HTERT RPE-1 (cell line): ENCODE data around the gene HARS2.
"Not testable (repeated sequence)": the region's sequence is repeated elsewhere in the genome, so short reads cannot be mapped to it uniquely, and the experiment has no call there.

Experiments
- in situ Hi-C: fragments of 300-500 bp; cut with MboI; formaldehyde crosslinking; loops from 4 replicates; pipeline ENCODE4 v1.14.3; 2020; ENCODE audit warnings: low sequenced_read_pairs

The HARS2 gene

DNA sequence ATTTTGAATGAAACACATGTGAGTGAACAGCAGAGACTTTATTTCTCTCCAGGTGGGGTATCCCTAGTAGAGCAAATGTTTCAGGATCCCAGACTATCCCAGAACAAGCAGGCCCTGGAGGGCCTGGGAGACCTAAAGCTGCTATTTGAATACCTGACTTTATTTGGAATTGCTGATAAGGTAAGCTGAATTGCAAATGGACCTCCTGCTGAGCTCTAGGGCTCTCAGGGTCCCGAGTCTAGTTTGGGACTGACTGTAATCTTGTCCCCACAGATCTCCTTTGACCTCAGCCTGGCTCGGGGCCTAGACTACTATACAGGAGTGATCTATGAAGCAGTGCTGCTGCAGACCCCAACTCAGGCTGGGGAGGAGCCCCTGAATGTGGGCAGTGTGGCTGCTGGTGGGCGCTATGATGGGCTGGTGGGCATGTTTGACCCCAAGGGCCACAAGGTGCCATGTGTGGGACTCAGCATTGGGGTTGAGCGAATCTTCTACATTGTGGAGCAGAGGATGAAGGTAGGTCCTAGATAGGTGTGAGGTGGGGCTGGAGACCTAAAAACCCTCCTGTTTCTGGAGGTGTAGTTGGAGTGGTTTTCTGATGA is 5.7 kb downstream of the HARS2 start:
- in situ Hi-C loops: no loop called here

DNA sequence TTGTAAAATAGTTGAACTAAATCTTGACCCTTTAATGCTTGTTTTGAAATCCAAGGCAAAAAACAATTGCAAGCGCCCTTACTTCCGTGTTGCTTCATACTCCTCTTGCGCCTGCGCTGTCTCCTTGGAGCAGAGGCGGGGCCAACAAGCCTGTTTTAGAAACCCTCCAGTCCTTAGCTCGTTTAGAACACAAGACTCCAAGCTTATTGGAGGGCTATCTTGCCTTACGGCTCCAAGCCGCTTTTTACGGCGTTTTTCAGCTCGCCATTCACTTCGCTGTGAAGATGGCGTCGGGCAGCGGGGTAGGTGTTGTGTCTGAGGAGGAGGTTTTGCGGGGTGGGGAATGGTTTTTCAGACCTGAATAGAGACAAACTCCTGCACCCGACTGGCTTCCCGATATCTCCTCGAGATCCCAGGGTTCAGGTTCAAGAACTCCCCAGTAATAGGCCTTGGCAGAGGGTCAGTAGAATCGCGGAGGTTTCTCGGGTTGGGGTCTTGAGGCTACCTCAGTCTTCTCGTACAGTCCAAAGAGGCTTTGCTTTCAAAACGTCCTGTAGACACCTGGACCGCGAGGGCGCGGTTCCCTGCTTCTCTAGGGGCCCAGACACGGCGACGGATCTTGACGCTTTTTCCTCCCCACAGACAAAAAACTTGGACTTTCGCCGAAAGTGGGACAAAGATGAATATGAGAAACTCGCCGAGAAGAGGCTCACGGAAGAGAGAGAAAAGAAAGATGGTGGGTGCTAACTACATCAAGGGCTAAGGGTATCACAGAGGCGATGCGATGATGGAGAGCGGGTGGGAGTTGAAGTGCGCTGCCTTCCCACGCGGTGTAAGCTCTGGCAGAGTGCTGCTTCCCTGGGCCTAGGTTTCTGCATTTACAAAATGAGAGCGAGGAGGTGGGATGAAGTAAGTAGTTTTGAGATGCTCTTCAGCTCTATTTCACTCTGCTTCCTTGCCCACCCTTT is 9.2 kb downstream of the HARS2 start, which contains the start of gene ZMAT2:
TSS of gene ZMAT2 (plus strand) at position 271 of the 968 bp plus-strand sequence. CDS start at position 285, 14 bp downstream.
- in situ Hi-C loops: no loop called here

DNA sequence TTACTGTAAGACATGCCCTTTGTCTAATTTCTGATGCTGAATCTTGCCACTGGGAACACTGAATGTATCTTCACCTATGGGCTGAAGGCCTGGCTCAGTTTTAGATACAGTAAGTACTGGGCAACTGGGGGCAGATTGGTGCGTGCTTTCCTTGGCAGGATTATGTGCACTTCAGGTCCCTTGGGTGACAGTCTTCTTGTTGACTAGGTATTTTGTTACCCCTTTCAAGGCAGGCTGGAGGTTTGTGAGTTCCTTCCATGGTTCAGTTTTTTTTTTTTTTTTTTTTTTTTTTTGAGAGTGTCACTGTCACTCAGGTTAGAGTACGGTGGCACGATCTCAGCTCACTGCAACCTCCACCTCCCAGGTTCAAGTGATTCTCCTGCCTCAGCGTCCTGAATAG is 16.6 kb downstream of the HARS2 start:
- in situ Hi-C loops: no loop called here

DNA sequence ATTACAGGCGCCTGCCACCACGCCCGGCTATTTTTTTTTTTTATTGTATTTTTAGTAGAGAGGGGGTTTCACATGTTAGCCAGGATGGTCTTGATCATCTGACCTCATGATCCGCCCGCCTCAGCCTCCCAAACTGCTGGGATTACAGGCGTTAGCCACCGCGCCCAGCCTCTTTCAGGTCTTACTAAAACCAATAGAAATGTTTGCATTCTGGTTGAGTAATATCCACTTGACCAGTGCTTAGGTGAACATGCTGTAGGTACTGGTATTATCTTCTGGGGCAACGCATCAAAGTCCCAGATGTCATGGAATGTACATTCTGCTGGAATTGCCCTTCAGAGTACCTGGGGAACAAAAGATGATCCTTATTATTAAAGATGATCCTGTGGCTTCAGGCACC is 17.5 kb downstream of the HARS2 start:
- in situ Hi-C loops: not testable (repeated sequence)

DNA sequence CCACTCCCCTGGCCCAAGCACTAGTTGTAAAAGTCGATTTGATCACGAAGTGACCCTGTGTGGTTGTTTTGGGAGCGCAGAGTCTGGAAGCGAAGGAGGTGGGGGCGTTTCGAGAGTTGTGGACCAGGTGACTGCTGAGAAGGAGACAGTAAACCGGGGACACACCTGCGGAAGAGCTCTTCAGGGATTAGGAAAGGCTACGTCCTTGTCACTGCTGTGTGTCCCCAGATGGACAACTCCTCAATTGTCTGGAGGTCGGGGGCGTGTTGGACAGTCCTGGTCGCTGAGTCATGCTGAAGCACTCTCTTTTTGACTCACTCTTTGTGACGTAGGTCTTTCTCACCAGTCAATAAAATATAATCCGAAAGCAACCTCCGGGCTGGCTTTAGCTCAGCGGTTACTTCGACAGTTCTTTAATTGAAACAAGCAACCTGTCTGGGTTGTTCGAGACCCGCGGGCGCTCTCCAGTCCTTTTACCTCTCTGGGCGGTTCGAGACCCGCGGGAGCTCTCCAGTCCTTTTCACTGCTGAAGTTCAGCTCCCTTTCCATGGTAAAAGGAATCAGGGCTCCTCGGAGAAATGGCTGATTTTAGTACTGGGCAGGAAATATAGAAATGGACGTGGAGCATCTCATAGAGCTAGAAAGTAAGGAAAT is 19.8 kb downstream of the HARS2 start:
- in situ Hi-C loops: no loop called here

DNA sequence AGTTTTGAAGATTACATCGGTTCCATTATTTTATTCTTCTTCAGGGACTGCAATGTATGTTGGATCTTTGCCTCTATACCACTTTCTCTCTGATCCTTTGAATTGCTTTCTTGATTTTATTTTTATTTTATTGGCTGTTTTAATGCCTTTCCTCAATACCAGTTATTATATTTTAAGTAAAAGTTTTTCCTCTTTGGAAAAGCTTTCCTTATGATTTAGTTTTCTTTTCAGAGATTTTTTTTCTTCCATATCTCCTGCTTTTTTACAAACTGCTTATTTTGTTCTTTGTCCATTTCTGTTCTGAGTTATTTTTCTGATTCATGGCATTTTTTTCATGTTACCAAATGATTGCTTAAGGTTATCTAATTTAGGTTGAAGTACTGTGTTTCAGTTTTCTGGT is 20.5 kb downstream of the HARS2 start:
- in situ Hi-C loops: no loop called here

DNA sequence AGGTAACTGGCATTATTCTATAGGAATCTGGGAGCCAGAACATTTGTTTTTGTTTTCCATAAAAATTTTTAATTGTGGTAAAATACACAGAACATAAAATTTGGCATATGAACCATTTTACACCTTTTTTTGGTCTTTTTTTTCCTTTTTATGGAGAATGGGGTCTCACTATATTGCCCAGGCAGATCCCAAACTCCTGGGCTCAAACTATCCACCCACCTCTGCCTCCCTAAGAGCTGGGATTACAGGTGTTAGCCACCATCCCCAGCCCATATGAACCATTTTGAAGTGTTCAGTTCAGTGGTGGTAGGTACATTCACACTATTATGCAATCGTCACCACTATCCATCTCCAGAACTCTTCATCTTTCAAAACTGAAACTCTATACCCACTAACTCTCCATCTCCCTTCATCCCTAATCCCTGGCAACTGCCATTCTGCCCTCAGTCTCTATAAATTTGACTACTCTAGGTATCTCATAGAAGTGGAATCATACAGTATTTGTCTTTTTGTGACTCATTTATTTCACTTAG is 22.4 kb downstream of the HARS2 start:
- in situ Hi-C loops: no loop called here

DNA sequence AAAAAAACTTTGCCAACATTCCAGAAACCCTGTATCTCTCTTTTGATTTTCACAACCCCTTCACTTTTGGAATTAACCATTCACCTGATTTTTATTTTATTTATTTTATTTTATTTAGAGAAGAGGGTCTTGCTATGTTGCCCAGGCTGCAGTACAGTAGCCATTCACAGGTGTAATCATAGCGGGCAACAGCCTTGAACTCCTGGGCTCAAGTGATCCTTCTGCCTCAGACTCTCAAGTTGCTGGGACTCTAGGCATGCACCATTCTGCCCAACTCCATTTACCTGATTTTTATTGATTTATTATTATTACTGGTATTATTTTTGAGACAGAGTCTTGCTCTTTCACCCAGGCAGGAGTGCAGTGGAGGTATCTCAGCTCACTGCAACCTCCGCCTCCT is 25.0 kb downstream of the HARS2 start:
- in situ Hi-C loops: not testable (repeated sequence)

DNA sequence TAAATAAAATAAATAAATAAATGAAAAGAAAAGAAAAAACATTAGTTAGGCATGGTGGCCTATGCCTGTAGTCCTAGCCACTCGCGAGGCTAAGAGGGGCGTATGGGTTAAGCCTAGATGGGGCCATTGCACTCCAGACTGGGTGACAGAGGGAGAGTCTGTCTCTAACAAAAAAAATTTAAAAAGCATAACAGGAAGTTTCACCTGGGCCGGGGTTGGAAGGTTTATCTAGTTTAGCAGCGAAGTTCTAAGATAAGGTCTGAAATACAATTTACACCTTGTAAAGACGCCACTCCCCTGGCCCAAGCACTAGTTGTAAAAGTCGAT is 27.0 kb downstream of the HARS2 start:
- in situ Hi-C loops: no loop called here

DNA sequence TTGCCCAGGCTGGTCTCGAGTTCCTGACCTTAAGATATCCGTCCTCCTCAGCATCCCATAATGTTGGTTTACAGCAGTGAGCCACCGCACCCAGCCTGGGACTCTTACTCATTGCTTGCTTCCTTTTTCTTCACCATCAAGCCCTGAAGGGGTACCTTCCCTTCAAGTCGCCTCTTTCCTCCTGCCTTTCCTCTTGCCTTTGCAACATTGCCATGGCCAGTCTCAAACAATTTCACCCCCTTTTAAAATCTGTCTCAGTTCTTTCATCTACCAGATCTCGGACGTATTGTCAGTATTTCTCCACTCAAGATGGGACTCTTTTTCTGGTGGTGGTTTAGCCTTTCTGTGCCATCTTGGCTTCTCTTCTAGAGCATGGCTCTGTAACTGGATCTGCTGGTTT is 29.5 kb downstream of the HARS2 start:
- in situ Hi-C loops: not testable (repeated sequence)

DNA sequence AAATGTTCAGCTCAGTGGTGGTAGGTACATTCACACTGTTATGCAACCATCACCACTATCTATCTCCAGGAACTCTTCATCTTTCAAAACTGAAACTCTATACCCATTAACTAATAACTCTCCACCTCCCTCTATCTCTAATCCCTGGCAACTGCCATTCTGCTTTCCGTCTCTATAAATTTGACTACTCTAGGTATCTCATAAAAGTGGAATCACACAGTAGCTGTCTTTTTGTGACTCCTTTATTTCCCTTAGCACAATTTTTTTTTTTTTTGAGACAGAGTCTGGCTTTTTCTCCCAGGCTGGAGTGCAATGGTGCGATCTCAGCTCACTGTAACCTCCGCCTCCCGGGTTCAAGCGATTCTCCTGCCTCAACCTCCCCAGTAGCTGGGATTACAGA is 30.1 kb downstream of the HARS2 start:
- in situ Hi-C loops: not testable (repeated sequence)

DNA sequence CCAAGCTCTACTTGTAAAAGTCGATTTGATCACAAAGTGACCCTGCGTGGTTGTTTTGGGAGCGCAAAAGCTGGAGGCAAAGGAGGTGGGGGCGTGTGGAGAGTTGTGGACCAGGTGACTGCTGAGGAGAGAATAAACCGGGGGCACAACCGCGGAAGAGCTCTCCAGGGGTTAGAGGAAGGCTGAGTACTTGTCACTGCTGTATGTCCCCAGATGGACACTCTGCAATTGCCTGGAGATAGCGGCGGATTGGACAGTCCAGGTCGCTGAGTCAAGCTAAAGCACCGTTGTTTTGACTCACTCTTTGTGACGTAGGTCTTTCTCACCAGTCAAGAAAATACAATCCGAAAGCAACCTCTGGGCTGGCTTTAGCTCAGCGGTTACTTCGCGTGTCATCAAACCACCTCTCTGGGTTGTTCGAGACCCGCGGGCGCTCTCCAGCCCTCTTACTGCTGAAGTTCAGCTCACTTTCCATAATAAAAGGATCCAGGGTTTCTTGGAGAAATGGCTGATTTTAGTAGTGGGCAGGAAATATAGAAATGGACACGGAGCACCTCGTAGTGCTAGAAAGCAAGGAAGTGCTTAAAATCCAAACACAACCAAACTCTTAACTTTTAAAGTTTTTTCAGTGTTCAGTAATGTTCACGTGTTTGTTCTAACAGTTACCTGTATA is 34.7 kb downstream of the HARS2 start:
- in situ Hi-C loops: no loop called here

DNA sequence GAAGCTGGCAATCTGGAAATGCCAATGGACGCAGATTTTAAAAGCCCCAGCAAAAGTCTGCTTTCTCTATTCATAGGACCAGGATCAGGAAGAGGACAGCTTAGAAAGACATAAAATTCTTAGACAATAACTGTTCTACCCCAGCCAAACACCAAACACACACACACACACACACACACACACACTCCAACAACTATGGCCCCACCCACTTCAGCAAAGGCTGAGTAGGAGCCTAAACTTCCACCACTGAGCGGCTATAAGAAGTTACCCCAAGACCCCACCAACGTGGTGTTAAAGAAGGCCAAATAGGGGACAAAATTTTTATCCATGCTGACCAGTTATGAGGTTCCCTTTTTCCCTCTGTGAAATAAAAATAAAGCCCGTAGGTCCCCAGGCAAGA is 41.8 kb downstream of the HARS2 start:
- in situ Hi-C loops: no loop called here

DNA sequence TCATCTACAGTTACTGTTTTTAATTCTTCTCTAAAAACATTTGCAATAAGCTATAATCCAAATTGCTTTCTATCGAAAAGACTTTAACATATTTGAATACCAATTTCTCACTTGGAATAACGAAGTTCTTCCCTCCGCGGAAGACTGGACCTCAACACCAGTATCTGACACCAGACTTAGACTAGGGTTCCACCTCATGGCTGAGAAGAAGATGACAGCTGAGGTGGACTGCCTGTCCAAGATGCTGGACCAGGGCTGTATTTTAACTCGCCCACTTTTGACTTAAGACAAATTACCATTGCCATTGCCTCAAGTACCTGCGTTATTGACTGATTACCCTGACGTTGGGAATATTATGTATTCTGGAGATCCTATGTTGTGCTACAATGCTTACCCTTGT is 43.1 kb downstream of the HARS2 start:
- in situ Hi-C loops: no loop called here

DNA sequence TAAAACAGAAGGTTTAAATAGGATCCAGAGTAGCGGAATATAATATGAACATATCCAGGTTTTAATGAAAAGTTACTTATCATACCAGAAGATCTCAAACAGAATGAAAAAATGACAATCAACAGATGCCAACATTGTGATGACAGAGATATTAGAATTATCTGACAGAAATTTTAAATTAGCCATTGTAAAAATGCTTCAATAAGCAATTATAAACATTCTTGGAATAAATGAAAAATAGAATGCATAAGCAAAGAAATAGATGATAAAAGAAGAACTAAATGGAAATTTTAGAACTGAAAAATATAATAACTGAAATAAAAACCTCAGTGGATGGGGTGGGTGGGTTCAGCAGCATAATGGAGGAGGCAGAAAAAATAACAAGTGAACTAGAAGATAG is 46.2 kb downstream of the HARS2 start:
- in situ Hi-C loops: no loop called here

DNA sequence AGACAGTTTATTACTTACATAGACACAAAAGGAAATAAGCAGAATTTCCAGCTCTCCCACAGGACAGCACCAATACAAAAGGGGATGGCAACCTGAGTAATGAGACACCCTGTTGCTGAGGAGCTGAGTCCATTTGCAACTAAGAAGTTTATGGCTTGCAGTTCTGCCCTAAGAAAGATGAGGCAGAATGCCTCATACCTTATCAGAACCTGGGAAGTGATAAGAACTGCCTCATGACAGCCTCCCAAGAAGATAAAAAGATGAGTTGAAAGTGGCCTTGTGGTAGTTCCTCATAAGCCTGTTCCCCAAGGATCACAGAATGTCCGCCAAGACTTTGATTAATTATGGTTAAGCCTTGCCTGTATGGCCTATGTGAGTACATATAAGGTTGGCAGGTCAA is 50.7 kb downstream of the HARS2 start:
- in situ Hi-C loops: no loop called here
